ENCODE results near the gene CCBE1. TPM values are rescaled to one million over a fixed set of nuclear protein-coding genes. Genes with fewer than 3 reads are reported as not detected.

CCBE1 gene
- total RNA-seq, 2 donors from 2014 or later, result 1.00 to 2.9 TPM

GRCh38 chr18:59576541-59577385 lies 120.5 kb downstream of the CCBE1 start:
- Histone ChIP-seq H3K36me3 (ENCODE audit: control insufficient read depth, insufficient read depth, low read length) (no peaks in the 10 kb centered on the region), H3K9me3 (ENCODE audit: control insufficient read depth, low read length) (no peaks in the 10 kb centered on the region), H3K27ac (ENCODE audit: low read depth, low read length) (no peak overlapping the region), H3K27me3 (ENCODE audit: control insufficient read depth, insufficient read depth, low read length, poor library complexity, severe bottlenecking) (peaks cover 10% of the 10 kb centered on the region), H3K4me3 (ENCODE audit: low read length) (no peak overlapping the region), H3K4me1 (ENCODE audit: control insufficient read depth, insufficient read depth, low read length) (peaks cover 6% of the 10 kb centered on the region), H3K9ac (ENCODE audit: extremely low read depth, low read length, poor library complexity, severe bottlenecking) (no peak overlapping the region)
- DNase-seq, result no peak
- H3K9me3 Mint-ChIP-seq, result no peaks in the 10 kb centered on the region
- H3K27ac Mint-ChIP-seq, result no peak overlapping the region
- no peaks in the 10 kb centered on the region for H3K36me3 Mint-ChIP-seq (ENCODE audit: low read depth)
- whole genome bisulfite sequencing, 2 experiments (ENCODE audit: insufficient coverage in 1 of 2, insufficient read length in 1 of 2), result 81 to 91% methylated on average over 5 to 10 of the region's 10 CpGs
- H3K4me1 Mint-ChIP-seq, result peaks cover 10% of the 10 kb centered on the region
- no peak overlapping the region for H3K4me3 Mint-ChIP-seq
- no peak for TF ChIP-seq CTCF (conservative IDR thresholded peaks at IDR 0.05)
- H3K27me3 Mint-ChIP-seq (ENCODE audit: insufficient read depth), result peaks cover 4% of the 10 kb centered on the region

GRCh38 chr18:59575995-59576394 lies 121.2 kb downstream of the CCBE1 start:
- peaks cover 6% of the 10 kb centered on the region for H3K4me1 ChIP-seq (ENCODE audit: control insufficient read depth, insufficient read depth, low read length)
- no peak overlapping the region for H3K4me3 Mint-ChIP-seq
- WGBS, 2 experiments (ENCODE audit: insufficient coverage in 1 of 2, insufficient read length in 1 of 2), result 89 to 93% methylated on average over 3 to 4 of the region's 4 CpGs
- no peaks in the 10 kb centered on the region for H3K36me3 Mint-ChIP-seq (ENCODE audit: low read depth)
- no peaks in the 10 kb centered on the region for H3K9me3 Mint-ChIP-seq
- peaks cover 10% of the 10 kb centered on the region for H3K27me3 ChIP-seq (ENCODE audit: control insufficient read depth, insufficient read depth, low read length, poor library complexity, severe bottlenecking)
- H3K27ac Mint-ChIP-seq, result no peak overlapping the region
- H3K9ac ChIP-seq (ENCODE audit: extremely low read depth, low read length, poor library complexity, severe bottlenecking), result no peak overlapping the region
- H3K4me3 ChIP-seq (ENCODE audit: low read length), result no peak overlapping the region
- H3K27me3 Mint-ChIP-seq (ENCODE audit: insufficient read depth), result peaks cover 4% of the 10 kb centered on the region
- H3K4me1 Mint-ChIP-seq, result peaks cover 10% of the 10 kb centered on the region
- H3K27ac ChIP-seq (ENCODE audit: low read depth, low read length), result no peak overlapping the region
- no peaks in the 10 kb centered on the region for H3K36me3 ChIP-seq (ENCODE audit: control insufficient read depth, insufficient read depth, low read length)
- no peak for DNase-seq
- no peaks in the 10 kb centered on the region for H3K9me3 ChIP-seq (ENCODE audit: control insufficient read depth, low read length)
- no peak for TF ChIP-seq CTCF (conservative IDR thresholded peaks at IDR 0.05)

GRCh38 chr18:59573962-59574361 lies 123.3 kb downstream of the CCBE1 start:
- H3K4me1 ChIP-seq (ENCODE audit: control insufficient read depth, insufficient read depth, low read length), result no peaks in the 10 kb centered on the region
- H3K27ac ChIP-seq (ENCODE audit: low read depth, low read length), result no peak overlapping the region
- H3K4me3 ChIP-seq (ENCODE audit: low read length), result no peak overlapping the region
- H3K36me3 ChIP-seq (ENCODE audit: control insufficient read depth, insufficient read depth, low read length), result no peaks in the 10 kb centered on the region
- no peak overlapping the region for H3K9ac ChIP-seq (ENCODE audit: extremely low read depth, low read length, poor library complexity, severe bottlenecking)
- H3K4me3 Mint-ChIP-seq, result no peak overlapping the region
- no peak for DNase-seq
- H3K4me1 Mint-ChIP-seq, result no peaks in the 10 kb centered on the region
- H3K36me3 Mint-ChIP-seq (ENCODE audit: low read depth), result no peaks in the 10 kb centered on the region
- H3K27me3 Mint-ChIP-seq (ENCODE audit: insufficient read depth), result peaks cover 4% of the 10 kb centered on the region
- 97 to 100% methylated on average over 1 to 2 of the region's 2 CpGs for WGBS, 2 experiments (ENCODE audit: insufficient coverage in 1 of 2, insufficient read length in 1 of 2)
- H3K27ac Mint-ChIP-seq, result no peak overlapping the region
- H3K9me3 ChIP-seq (ENCODE audit: control insufficient read depth, low read length), result no peaks in the 10 kb centered on the region
- peaks cover 10% of the 10 kb centered on the region for H3K27me3 ChIP-seq (ENCODE audit: control insufficient read depth, insufficient read depth, low read length, poor library complexity, severe bottlenecking)
- no peaks in the 10 kb centered on the region for H3K9me3 Mint-ChIP-seq
- no peak for TF ChIP-seq CTCF (conservative IDR thresholded peaks at IDR 0.05)

Measured in endodermal cell (in vitro differentiated cells).